Upper lobe of right lung (tissue), 1 donor: ENCODE results near the gene DYNLRB2. TPM values are rescaled to one million over a fixed set of nuclear protein-coding genes. Genes with fewer than 3 reads are reported as not detected.
A peak's percentile ranks its signal among the peaks of the same experiment; 100 is the strongest.

Experiments
- ATAC-seq: fragments of 200-7000 bp; cut with Tn5 transposase; one replicate; pipeline ENCODE4 v1.9.1; 2020; ENCODE audit warnings: mild to moderate bottlenecking, moderate library complexity
- DNase-seq: peaks from one replicate; pipeline ENCODE4 v3.0.0-alpha.2; 2020
- H3K27ac ChIP-seq: fragments of 200-600 bp; one replicate; pipeline ENCODE4 v1.8.0; 2022
- H3K27me3 ChIP-seq: fragments of 200-600 bp; one replicate; pipeline ENCODE4 v1.8.0; 2022; ENCODE audit warnings: mild to moderate bottlenecking
- H3K36me3 ChIP-seq: fragments of 200-600 bp; one replicate; pipeline ENCODE4 v1.8.0; 2022
- H3K4me1 ChIP-seq: fragments of 200-600 bp; one replicate; pipeline ENCODE4 v1.8.0; 2022
- H3K4me3 ChIP-seq: fragments of 200-600 bp; one replicate; pipeline ENCODE4 v1.8.0; 2022; ENCODE audit warnings: mild to moderate bottlenecking
- H3K9me3 ChIP-seq: fragments of 200-600 bp; one replicate; pipeline ENCODE4 v1.8.0; 2022
- intact Hi-C: fragments of 100-400 bp; cut with DNase I; formaldehyde crosslinking; loops from one replicate; pipeline ENCODE4 v1.11.0; 2022
- long read RNA-seq: library from polyadenylated mRNA; unstranded; transcript quantifications from one replicate; pipeline ENCODE4 v2.0.0, GENCODE V29; 2021
- total RNA-seq: library from RNA; stranded (reverse); fragmentation: NEBNext Ultra II Directional; extraction: Animal tissue kit (Norgen Biotek cat#: 25700); gene quantifications from one replicate; pipeline ENCODE4 v1.2.1, GENCODE V29; 2021
- TF ChIP-seq, protein P1 (sequence below): fragments of 200-600 bp; IDR thresholded peaks from one replicate; pipeline ENCODE4 v1.8.0; 2022; ENCODE audit warnings: antibody characterized with exemption
- donor health status: DM: no; HTN: yes; CAD: no; lungs with severe emphysema.

The DYNLRB2 gene
- not detected for total RNA-seq
- long read RNA-seq, partial matches to known transcripts = 0 of 1 reads
- long read RNA-seq, other reads (novel, unspliced or antisense) = 0 of 1 reads

DNA sequence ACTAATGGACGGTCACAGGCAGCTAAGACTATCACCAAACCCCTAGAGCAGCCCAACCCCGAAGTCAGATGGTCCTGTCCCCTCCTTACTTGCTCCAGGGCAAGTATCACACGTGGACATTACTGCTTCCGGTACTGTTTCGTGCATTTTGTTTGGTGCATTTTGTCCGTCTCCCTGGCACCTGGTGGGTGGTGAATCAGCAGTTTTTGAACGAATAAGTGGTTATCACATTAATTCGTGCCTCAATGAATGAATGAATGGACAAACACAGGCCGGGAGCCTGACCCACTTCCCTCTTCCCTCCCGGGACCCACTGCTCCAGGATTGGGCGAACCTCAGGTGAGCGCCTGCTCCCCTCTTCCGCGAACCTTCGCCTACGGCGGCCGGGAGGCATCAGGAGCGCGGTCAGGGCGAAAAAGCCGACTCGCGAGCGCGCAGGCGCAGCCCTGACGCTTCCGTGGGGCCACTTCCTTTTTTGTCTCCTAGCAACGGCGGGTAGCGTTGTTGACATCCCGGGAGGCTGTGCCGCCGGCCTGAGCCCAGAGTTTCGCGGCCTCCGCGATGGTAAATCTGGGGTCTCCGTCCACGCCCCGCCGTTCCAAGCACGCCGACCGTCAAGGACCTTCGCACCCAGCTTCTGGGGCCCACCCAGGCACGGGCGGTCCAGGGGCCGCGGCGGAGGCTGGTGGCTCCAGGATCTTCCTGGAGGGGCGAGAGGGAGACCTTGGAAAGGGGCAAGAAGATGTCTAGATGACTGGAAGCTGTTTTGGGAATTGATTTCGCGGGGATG, at the start of gene DYNLRB2:
Gene DYNLRB2, plus strand, starts transcription at position 478 of the 790 bp plus-strand sequence. Its CDS starts 84 bp downstream, at position 562.
- H3K9me3 ChIP-seq = no peaks in the 10 kb centered on the region
- DNase-seq (peak; percentile 98), ATAC-seq (peak; percentile 99)
- H3K36me3 ChIP-seq = no peaks in the 10 kb centered on the region
- H3K4me3 ChIP-seq = peak within 1 kb of the TSS; percentile 65
- TF ChIP-seq, protein P1, sequence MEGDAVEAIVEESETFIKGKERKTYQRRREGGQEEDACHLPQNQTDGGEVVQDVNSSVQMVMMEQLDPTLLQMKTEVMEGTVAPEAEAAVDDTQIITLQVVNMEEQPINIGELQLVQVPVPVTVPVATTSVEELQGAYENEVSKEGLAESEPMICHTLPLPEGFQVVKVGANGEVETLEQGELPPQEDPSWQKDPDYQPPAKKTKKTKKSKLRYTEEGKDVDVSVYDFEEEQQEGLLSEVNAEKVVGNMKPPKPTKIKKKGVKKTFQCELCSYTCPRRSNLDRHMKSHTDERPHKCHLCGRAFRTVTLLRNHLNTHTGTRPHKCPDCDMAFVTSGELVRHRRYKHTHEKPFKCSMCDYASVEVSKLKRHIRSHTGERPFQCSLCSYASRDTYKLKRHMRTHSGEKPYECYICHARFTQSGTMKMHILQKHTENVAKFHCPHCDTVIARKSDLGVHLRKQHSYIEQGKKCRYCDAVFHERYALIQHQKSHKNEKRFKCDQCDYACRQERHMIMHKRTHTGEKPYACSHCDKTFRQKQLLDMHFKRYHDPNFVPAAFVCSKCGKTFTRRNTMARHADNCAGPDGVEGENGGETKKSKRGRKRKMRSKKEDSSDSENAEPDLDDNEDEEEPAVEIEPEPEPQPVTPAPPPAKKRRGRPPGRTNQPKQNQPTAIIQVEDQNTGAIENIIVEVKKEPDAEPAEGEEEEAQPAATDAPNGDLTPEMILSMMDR = no peak
- peaks cover 16% of the 10 kb centered on the region for H3K27me3 ChIP-seq
- no peaks in the 10 kb centered on the region for H3K4me1 ChIP-seq
- peak within 1 kb of the TSS; percentile 81 for H3K27ac ChIP-seq
- intact Hi-C loops = no loop called here

DNA sequence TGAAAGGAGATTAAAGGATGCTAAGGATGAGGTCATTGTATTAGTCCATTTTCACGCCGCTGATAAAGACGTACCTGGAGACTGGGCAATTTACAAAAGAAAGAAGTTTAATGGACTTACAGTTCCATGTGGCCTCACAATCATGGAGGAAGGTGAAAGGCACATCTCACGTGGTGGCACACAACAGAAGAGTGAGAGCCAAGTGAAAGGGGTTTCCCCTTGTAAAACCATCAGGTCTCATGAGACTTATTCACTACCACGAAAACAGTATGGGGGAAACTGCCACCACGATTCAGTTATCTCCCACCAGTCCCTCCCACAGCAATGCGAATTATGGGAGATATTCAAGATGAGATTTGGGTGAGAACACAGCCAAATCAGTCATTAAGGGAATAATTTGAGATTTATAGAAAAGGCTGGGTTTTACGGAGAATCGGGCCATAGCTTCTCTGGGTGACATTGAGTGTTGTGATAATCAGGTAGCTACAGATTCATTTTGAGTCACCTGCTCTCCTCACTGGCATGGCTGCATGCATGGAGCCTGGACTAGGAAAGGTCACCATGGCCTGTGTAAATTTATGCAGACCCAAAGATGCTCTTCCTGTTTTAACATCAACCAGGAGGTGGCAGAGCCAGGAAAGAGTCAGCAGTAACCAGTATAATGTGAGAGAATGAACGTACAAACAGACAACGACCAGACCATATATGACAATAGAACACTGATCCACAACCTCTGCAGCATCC, 40.5 kb upstream of the DYNLRB2 start:
- DNase-seq (no peak), ATAC-seq (no peak)
- no peak overlapping the region for H3K4me3 ChIP-seq
- TF ChIP-seq, protein P1 = no peak
- H3K9me3 ChIP-seq = no peaks in the 10 kb centered on the region
- no peaks in the 10 kb centered on the region for H3K36me3 ChIP-seq
- H3K4me1 ChIP-seq = no peaks in the 10 kb centered on the region
- H3K27ac ChIP-seq = no peak overlapping the region
- intact Hi-C loops = no loop called here
- H3K27me3 ChIP-seq = no peaks in the 10 kb centered on the region

DNA sequence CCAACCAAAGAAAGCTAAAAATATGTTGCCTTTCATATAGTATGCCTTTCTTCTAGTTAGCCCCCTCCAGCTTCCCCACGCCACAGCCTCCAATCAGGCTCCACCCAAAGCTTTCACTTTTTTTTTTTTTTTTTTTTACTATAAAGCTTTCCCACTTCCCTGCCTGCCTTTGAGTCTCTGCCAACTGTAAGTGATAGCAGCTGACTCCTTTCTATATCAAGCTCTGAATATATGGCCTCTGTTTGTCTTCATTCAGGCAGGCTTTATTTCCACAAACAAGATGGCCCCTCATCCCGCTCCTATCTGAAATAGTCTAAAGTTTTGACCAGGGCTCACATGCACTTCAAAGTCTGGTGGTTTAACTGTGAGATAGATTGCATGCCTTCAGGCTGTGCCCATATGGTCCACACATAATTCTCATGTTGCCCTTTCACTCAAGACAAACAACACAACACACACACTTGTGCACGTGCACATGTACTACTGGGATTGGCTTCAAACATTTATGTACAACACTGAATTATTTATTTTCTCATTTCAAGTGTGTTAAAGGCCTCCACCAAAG, 39.8 kb upstream of the DYNLRB2 start:
- Histone ChIP-seq H3K36me3 (no peaks in the 10 kb centered on the region), H3K27me3 (no peaks in the 10 kb centered on the region), H3K4me1 (no peaks in the 10 kb centered on the region), H3K4me3 (no peak overlapping the region), H3K27ac (no peak overlapping the region), H3K9me3 (no peaks in the 10 kb centered on the region)
- TF ChIP-seq, protein P1 = no peak
- intact Hi-C loops = no loop called here
- DNase-seq = no peak
- ATAC-seq = no peak

DNA sequence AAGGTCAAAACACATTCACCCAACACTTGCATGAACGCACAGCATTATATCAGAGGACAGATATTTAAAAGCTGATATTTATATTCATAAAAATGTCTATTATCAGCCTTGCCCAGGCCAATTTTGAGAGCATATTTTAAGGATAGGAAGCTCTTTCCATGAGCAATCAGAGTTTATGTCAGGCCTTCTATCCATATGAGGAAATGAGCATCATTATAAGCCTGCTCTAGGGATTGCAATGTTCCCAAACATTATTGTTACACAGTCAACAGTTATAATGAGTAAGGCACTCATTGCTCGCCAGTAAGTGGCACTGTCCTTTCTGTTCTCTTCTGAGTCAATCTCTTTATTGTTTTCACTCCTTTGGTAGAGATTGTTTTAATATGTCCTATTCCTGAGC, 37.7 kb upstream of the DYNLRB2 start:
- TF ChIP-seq, protein P1 = no peak
- Histone ChIP-seq H3K4me1 (no peaks in the 10 kb centered on the region), H3K9me3 (no peaks in the 10 kb centered on the region), H3K36me3 (no peaks in the 10 kb centered on the region), H3K4me3 (no peak overlapping the region), H3K27me3 (no peaks in the 10 kb centered on the region), H3K27ac (no peak overlapping the region)
- no peak for DNase-seq
- ATAC-seq = no peak
- intact Hi-C loops = no loop called here

DNA sequence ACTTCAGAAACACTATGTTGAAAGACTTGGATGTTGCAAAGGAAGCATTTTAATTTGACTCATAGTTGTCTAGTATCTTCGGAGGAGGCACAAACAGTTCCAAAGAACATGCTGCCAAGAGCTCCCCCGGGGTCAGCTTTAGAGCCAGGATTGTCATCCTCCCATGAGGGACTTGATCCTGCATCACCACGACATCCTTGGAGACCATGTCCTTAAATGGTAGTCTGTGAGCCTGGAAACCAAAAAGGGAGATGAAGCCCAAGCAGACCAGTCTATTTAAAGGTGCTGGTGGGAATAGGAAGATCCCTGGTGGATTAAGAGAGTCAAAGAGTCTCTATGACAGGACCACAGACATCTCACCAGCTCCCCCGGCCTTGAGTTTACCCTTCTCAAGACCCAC, 33.3 kb upstream of the DYNLRB2 start:
- Histone ChIP-seq H3K9me3 (no peaks in the 10 kb centered on the region), H3K4me1 (no peaks in the 10 kb centered on the region), H3K36me3 (no peaks in the 10 kb centered on the region), H3K27ac (no peak overlapping the region), H3K4me3 (no peak overlapping the region), H3K27me3 (peaks cover 10% of the 10 kb centered on the region)
- TF ChIP-seq, protein P1 = no peak
- no peak for ATAC-seq
- intact Hi-C loops = no loop called here
- no peak for DNase-seq
